HG03439 (cell line): ENCODE measurements around the gene NHEJ1.

ENCODE experiments used
- ATAC-seq: cut with Tn5 transposase; IDR thresholded peaks from one replicate; pipeline ENCODE4 v1.9.1; 2021; ENCODE audit warnings: mild to moderate bottlenecking, moderate library complexity; ENCODE audit not compliant: unreplicated experiment

Gene NHEJ1

DNA sequence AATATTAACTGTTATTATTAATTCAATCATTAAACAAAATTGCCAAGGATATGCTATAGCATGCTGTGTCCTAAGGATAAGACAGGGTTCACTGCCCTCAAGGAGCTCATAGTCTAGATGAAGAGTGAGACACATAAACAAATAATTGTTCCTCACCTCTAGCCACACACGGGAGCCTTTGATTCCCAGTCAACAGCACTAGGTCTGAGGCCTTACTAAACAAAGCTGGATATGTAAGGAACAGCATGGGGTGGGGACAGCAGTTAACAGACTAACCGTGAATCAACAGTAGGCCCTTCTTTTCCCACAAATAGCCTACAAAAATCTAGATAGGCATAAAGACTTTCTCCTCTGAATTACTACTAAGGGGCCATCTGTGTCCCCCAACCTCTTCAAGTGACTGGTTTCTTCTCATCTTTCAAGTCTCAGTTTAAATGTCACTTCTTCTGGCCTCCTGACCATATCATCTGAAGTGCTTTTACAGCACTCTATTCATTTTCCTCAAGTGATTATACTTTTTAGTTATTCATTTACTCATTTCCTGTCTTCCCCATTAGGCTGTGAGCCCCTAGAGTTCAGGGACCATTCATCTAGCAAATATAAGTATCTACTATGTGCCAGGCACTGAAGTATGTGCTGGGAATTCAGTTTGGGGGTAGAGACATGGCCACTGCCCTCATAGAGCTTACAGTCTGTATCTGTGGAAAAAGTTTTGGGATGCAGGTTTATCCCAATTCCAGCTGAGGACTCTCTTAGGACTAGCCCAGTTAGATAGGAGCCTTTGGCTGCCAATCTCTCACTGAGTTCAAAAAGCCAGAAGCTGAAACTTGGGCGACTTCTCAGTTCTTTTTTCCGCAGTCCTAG, 69.9 kb downstream of the NHEJ1 start:
- ATAC-seq: no peak

DNA sequence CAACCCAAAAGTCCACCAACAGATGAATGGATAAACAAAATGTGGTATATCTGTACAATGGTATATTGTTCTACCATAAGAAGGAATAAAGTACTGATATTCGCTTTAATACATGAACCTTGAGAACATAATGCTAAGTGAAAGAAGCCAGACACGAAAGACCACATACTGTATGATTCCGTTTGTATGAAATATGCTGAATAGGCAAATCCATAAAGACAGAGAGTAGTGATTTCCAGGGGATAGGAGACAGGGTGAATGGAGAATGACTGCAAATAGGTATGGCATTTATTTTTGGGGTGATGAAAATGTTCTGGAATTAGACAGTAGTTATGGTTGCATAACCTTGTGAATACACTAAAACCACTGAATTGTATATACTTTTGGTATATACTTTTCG, 71.3 kb downstream of the NHEJ1 start:
- ATAC-seq: no peak

DNA sequence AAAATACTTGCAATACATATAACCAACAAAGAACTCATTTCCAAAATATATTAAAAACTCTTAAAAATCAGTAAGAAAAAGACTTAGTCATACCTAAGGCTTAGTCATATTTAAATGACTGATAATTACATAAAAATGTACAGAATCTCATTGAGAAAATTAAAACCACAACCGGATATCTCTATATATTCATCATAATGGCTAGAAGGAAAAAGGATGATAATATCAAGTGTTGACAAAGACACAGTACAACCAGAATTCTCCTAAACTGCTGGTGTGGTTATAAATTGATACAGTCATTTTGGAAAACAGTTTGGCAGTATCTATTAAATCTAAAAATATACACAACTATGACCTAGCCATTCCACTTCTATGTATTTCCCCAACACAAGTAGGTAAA, 72.8 kb downstream of the NHEJ1 start:
- ATAC-seq: no peak

DNA sequence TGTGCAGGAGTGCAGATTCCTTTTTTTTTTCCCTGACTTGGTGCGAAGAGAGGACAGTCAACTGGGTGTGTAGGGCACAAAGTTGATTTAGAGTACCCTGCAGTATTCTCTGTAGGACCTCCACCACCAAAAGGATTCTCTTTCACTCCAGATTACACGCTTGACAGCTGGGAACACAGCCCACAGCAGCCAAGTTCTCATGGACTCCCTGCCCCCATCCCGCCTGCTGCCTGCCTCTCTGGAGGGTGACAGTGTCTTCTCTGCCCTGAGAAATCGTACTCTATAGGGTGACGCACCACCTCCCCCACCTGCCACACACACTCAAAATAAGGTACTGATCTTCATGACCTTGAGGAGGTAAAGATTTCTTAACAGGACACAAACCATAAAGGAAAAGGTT, 73.3 kb downstream of the NHEJ1 start:
- ATAC-seq: no peak

DNA sequence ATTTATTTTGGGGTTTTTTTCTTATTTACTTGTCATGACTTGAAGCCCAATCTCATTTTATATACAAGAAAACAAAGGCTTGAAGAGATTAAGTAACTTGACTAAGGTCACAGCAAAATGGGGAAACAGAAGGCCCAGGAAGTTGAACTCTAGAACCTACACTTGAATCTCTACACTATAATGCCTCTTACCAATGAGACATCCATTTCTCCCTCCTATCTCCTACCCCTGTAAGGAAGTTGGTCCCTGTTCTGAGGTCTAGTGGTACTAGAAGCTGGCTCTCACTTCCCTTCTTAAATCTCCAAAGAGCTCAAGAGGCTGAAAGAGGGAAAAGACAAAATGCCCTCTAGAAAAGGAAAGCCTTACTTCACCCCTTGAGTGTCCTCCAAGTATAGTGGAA, 74.4 kb downstream of the NHEJ1 start:
- ATAC-seq: no peak

DNA sequence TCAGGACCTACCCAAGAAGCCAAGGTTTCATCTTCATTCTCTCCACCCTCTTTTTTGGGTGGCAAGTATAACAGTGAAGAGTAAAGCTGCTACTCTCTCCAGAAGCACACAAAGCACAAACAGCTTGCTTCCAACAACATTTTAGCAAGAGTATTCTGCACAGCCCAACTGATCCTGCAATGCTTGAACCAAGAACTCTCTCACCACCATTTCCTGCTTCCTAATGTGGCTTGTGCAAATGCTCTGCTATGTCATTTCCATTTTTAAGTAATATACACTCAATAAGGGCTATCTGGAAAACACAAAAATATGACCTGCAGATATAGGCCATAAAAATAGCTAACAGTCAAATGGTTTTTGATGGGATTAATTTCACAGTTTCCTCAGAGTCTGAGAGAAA, 75.8 kb downstream of the NHEJ1 start:
- no peak for ATAC-seq

DNA sequence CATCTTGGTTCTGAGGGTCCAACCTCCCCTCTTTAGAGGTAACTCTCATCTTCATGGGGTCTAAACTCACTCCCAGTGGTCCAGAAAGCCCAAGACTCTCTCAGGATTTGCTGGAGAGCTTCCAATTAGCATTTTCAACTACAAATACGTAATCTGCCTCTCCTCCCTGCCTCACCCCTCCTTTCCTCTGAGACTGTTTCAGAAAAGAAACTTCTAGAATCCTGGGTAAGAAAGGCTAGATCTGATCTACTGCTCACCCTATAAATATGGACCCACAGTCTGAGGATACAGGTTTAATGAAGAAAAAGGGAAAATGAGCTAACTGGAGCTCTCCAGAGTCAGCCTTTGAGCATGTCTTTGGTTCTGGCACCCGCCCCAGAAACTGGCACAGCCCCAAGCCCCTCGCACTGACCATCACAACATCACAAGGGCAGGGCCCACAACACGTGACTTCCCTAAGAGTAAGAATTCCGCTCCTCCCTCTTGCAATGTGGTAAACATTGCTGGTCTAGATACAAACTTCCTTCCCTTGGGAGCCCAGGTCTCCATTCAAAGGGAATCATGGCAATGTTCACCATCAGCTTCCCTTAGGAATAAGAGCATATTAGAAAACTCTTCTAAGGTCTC, 78.2 kb downstream of the NHEJ1 start:
- no peak for ATAC-seq

DNA sequence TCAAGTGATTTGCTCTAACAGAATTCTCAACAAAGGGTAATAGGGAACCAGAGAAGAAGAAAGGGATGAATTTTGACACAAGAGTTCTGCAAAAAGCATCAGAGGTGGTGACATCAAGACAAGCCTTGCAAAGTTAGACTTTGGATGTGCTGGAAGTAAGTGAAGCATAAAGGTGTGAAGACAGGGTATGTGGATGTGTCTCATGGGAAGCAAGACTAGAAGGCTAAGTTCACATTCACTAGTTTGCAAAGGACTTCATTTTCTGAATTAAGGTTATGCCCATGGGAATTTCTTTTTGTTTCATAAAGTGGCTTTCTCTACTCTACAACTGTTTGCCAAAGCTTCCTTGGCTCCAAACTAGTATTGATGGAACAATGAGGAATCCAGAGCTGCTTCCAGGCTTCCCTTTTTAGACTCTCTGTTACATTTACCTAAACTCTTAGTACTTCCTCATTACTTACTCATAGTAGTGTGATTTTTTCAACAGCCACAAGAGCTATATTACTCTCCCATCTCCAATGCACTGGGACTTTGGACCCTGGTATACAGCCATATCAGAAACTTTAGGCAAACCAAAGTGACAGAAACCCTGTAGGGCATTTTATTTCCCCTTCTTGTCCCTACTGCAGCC, 78.8 kb downstream of the NHEJ1 start:
- no peak for ATAC-seq

DNA sequence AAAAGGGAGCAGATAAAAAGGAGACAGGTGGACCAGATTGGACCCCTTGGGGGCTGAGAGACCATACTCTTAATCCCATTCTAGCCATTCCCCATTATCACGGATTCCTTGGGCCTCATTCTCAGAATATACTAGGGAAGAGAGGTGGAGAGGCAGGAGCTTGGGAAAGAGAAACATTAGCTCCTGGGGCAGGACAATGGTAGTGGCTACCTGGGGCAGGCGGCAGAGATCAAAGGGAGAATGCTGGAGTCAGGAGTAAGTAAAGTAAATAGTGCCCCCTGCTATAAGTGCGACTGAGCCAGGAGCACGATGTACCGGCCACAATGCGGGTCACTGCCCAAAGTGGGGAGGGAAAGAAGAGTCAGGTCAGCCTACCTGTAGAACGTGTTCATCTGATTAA, 79.5 kb downstream of the NHEJ1 start:
- ATAC-seq: no peak

DNA sequence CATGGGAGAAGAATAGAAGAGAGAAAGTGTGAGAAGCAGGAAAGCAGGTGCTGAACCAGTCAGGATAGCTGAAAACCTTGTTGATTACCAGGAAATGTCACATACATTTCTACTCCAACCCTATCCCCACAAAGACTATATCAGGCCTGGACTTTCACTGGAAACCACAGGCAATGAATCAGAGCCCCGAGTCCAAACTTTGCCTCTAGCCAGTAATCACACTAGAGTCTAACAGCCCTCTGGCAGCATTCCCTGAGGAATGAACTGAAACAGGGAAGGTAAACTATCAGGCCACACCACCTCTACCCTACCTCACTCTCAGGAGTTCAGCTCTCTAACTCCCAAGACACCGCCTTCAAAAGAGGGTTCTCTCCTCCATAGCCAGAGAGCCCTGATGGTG, 81.2 kb downstream of the NHEJ1 start:
- ATAC-seq: no peak

DNA sequence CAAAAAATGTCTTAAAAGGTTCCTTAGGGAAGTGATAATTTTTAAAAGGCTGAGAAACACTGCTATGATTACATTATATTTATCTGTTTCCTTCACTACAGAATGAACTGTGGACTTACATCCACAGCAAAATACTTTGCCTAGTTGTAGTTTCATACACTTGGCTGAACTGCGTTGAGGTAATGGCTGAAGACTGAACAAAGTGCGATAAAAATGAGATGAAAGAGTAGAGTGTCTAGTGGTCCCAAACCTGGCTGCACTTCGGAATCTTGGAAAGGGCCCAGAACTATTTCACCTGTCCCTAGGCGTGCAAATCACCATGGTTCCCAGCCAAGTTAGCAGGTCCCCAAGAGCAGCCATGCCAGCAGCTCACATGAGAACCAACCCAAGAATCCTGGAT, 81.7 kb downstream of the NHEJ1 start:
- no peak for ATAC-seq

DNA sequence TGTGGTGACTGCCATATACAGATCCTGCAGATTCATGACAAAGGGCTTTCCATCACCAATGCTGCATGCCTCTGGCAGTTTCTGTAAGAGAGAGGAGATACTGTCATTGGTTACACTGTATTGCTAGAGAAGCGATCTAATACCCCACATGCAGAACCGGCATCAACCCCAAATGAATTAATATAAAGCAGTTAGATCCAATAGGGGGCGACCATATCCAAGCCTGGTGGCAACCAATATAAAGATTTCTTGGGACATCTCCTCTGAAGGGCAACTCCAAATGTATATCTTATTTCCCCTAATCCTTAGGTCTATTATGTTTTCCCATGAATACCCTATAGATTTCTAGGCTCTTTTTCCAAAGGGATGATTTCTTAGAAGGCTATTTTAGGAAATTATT, 82.5 kb downstream of the NHEJ1 start:
- no peak for ATAC-seq

DNA sequence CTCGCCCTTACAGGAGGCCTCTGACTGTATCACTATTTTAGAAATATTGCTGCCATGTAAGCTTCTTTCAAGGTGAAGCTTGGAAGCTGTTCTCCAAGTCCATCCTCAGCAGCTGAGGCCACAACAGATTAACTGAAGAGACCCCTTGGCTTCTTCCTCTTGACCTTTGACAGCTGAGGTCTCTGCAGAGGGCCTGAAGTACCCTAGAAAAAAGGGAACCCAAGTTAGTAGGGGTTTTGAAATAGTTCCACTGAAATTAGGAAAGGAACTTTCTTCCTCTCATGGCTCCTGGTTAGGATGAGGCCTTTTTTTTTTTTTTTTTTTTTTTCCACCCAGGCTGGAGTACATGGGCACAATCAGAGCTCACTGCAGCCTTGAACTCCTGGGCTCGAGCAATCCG, 84.4 kb downstream of the NHEJ1 start:
- ATAC-seq: no peak

DNA sequence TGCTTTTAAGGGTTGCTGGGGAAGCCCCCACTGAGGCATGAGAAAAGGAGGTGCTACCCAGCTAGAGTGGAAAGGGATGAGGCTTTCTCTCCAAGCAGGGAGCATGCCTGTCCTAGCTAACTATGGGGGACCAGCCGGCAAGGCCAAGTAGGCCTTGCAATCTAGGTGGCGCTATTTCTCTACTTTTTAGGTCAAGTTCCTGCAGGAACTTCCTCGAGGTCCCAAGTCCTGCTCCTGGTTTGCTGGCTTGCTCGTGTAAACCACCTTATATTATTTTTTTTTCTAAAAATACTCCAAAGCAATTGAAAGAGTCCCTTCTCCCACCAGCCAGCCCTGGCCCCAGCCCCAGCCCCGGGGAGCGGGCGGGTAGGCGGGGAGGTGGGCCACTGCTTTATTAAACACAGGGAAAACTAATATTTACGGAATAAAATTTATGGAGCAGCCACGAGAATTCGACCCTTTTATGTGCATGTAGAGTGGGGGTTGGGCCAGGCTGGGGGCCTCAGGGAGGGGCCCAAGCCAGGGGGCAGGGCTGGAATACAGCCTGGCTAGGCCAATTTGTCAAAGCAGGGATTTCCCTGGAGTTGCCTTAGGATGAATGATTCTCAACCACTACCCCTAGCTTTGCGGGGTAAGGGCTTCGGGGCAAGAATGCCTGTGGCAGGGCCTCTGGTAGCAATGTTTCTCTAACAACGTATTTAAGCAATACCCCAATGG, 87.0 kb downstream of the NHEJ1 start:
- ATAC-seq: no peak

DNA sequence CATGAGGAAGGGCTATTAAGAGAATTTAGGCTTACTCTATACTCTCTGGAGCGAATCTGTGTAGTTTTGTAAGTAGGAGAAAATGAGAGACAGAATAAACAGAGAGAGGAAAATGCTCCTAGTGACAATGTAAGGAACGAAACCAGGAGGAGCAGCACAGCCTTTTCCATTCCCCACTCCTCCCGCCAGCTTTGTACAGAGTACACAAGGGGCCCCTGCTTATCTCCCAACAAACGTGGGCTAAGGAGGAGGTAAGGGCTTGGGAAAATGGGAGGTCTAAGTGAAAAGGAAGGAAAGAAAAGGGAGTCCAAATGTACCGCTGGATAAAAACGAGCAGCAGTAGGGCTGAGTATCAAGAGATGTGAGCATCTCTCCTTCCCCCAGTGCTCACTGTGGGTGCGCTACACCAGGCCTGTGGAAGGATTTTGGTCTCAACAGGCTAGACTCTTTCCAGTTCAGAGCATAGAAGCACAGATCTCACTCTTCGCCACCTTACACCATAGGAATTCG, 87.8 kb downstream of the NHEJ1 start:
- ATAC-seq: no peak

DNA sequence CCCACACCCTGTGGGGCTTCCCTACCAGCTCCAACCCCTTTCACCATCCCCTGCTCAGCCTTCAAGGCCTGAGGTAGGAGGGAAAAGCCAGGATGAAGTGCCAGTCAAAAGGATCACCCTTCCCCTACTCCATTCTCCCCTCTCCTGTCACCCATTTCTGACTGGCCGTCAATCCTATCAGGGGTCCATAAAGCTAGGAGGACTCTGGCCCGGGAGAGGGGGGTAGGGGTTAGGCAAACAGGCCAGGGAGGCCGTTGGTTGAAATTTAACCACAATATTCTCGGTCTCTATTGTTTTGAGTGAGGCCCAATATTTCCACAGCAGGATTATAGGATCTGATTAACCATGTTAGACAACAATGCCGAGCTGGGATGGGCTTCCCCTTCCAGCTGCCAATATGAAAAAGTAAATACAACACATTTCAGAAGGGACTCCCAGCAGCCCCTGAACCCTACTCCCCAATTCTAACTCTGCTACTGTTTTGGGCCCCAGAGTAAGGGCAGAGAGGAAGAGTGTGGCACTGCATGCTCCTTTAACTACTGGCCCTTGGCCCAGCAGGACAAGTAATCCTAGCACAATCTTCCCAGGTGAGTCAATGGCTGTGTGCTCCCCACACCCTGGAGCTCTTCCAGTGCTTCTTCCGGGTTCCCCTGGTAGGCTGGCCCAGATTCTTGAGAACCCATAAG, 89.3 kb downstream of the NHEJ1 start:
- ATAC-seq: no peak

DNA sequence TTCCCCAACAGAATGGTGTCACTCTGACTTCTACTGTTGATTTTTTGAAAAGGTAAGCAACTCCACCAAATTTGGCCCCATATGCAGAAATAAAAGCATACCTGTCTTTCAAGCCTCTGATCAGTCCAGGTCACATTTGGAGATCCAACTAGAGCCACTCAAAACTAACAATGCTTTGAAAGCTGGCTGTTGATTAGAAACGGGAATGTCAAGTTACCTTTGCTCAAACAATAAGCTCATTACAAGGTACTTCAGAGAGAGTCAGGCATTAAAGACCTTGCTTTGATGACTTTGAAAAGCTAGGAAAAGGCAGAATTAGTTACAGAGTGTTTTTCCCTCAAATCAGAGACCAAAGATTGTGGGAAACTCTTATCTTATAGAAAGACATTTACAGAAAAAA, 95.1 kb downstream of the NHEJ1 start:
- ATAC-seq: no peak

DNA sequence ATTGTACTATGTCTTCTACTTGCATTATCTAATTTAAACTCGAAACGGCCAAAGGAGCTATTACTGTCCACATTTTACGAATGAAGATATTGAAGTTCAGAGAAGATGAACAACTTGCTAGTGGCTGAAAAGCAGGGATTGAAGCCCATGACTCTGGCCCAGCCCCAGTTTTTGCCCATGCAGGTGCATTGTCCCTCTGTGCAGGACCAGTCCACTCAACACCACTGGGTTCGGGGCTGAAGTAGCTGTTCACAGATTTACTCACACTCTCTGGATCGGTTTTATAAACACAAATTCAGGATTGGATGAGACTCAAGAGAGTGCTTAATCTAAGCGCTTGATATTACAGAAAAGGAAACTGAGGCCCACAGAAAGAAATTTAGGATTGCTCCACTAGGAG, 98.5 kb downstream of the NHEJ1 start:
- no peak for ATAC-seq

DNA sequence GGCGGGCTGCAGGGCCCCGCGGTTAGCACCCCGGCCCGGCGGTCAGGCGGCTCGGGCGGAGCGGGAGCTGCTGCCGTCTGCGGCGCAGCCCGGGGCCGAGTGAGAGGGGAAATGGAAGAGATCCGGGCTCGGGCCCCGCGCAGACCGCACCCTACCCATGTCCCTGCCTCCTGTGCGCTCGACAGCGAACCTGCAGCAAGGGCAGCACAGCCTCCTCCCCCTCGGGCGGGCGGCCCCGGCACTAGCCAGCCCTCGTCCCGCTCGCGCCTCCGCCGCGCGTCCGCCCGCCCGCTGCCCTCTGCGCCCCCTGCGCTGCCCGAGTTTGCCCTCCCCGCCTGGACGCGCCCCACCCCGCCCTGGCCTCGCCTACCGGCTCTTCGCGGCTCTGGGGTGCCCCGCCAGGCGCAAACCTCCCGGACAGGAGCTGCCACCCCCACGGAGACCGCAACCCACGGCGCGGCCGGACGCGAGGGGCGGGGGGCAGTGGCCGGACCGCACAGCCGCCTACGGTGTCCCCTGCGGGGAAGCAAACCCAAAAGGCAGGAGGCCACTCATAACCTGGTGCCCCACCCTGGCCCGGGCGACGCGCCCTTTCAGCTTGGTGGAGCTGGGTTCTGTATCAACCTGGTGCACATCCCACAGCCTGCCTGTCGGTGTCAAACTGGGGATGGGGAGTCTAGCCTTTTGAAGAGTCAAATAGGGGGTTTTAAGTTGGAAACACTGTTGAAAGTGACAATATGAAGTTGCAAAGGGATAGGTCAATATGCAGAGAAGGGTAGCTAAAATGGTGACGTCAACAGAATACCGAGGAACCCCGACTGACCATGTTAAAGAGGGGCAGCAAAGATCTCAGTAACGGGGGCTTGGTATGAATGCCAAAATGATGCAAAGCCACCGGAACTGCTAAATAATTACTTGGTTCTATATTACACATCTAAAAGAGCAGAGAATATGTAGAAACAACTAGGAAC, 99.5 kb downstream of the NHEJ1 start, which contains the start of gene IHH:
IHH (minus strand) TSS at position 101 of the 971 bp plus-strand sequence. CDS start 454 bp downstream, outside the sequence.
- ATAC-seq: no peak
